Adrenal gland (tissue), 5 donors: Measurements from ENCODE around the gene FNDC5.

ENCODE experiments used
- CTCF ChIP-seq, 6 experiments: fragments of 450-650 bp in 4 of 6; fragments of 200-600 bp in 2 of 6; sonication (generic) in 1 of 6; IDR thresholded peaks; 1 replicate in 5 of 6; 2 replicates in 1 of 6; pipeline versions ENCODE4 v1.5.1 to v1.8.0; 2016 to 2021; ENCODE audit warnings: antibody characterized with exemption in 6 of 6, mild to moderate bottlenecking in 2 of 6, moderate library complexity in 1 of 6
- POLR2A ChIP-seq, 2 donors: fragments of 450-650 bp; IDR thresholded peaks; one replicate each; pipeline ENCODE4 v1.6.1; 2017; ENCODE audit warnings: antibody characterized with exemption in 2 of 2, mild to moderate bottlenecking in 2 of 2, moderate library complexity in 1 of 2
- donor health status: DM: no; HTN: no; CAD: no.

GRCh38 chr1:32915766-32916706, 45.3 kb upstream of the FNDC5 start:
- TF ChIP-seq CTCF (IDR thresholded peaks at IDR 0.05) (no peak), POLR2A (IDR thresholded peaks at IDR 0.05) (no peak)
